Measurements from ENCODE around the gene SIGLEC1.

The SIGLEC1 gene

DNA sequence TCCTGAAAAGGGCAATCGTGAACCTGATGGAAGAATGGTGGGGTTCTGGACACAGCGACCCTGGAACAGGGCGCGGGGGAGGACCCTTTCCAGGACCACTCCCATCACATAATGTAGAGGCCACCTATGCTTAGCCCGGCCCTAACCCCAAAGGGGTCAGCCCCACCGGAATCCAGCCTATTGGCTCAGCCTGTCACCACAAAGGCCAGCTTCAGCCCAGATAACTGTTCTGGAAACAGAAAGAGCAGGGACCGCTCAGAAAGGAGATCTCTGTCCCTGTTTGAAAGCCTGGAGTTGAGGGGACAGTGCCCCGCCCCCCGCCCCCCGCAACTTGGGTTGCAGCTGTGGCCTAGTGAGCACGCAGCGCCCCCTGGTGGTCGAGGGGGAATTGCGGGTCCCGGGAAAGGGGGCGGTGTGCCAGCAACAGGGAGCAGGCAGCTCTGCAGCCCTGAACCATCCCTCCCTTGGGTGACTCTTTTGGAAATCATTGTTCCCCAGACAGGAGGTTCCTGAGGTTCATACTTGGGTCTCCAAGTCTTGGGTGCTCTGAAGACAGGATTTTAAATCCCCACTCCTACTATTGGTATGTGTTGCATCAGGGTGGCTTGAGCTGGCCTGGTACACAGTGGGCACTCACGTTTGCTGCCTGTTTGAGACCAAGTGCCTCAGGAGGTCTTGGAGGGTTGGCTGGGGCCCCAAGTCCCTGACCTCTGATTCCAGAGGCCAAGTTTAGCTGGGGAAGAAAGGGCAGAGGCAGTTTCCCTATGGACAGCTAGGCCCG, 1.5 kb downstream of the SIGLEC1 start:
- DNase-seq (ENCODE audit: low read depth) = no peak

GRCh38 chr20:3710011-3710466, 2.4 kb downstream of the SIGLEC1 start:
- no peak for DNase-seq (ENCODE audit: low read depth)
- TF ChIP-seq CTCF (IDR thresholded peaks at IDR 0.05; ENCODE audit: control insufficient read depth, insufficient read depth, low read depth, low read length, missing control alignments) = no peak

More for the DNA sequence above, 1.5 kb downstream of the SIGLEC1 start:
- TF ChIP-seq CTCF (IDR thresholded peaks at IDR 0.05; ENCODE audit: control insufficient read depth, insufficient read depth, low read depth, low read length, missing control alignments) = peak; percentile 98
- H3K4me3 ChIP-seq (ENCODE audit: control insufficient read depth, low read depth, low read length) = no peak overlapping the region

GRCh38 chr20:3707508-3707899, 4.9 kb downstream of the SIGLEC1 start:
- DNase-seq (ENCODE audit: low read depth) = no peak
- TF ChIP-seq CTCF (IDR thresholded peaks at IDR 0.05; ENCODE audit: control insufficient read depth, insufficient read depth, low read depth, low read length, missing control alignments) = no peak
- no peak overlapping the region for H3K4me3 ChIP-seq (ENCODE audit: control insufficient read depth, low read depth, low read length)

More at GRCh38 chr20:3710011-3710466, 2.4 kb downstream of the SIGLEC1 start:
- no peak overlapping the region for H3K4me3 ChIP-seq (ENCODE audit: control insufficient read depth, low read depth, low read length)

DNA sequence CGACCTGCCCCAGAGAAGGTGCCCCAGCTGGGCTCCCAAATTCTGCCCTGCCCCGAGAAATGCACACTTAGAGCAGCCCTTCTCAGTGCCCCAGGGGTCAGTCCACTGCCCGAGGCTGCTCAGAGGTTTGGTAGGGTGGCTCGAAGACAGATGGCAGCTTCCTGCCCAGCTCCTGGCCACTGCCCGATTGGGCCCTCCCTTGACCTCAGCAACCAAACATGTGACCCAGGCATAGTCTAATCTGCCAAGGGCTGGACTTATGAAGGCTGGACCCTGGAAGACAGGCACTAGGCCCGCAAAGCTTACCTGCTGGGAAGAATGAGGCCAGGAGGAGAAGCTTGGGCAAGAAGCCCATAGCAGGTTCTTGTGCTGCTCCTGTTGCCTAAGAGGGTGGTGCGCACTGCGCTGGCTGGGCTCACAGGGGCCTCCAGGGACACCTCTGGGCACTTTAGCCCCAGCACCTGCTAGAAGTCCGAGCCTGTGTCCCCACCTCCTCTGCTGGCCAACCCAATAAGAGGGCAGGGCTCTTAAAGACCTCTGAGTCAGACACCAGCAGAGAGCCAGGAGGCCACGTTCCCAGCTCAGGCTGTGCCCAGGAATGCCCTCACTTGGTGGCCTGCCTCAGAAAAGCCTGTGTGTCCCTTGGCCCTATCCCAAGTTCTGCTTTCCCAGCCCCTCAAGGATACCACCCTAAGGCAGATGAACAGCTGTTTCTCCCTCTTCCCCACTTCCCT, 5.5 kb downstream of the SIGLEC1 start:
- no peak for TF ChIP-seq CTCF (IDR thresholded peaks at IDR 0.05; ENCODE audit: control insufficient read depth, insufficient read depth, low read depth, low read length, missing control alignments)
- H3K4me3 ChIP-seq (ENCODE audit: control insufficient read depth, low read depth, low read length) = no peak overlapping the region
- DNase-seq (ENCODE audit: low read depth) = no peak

DNA sequence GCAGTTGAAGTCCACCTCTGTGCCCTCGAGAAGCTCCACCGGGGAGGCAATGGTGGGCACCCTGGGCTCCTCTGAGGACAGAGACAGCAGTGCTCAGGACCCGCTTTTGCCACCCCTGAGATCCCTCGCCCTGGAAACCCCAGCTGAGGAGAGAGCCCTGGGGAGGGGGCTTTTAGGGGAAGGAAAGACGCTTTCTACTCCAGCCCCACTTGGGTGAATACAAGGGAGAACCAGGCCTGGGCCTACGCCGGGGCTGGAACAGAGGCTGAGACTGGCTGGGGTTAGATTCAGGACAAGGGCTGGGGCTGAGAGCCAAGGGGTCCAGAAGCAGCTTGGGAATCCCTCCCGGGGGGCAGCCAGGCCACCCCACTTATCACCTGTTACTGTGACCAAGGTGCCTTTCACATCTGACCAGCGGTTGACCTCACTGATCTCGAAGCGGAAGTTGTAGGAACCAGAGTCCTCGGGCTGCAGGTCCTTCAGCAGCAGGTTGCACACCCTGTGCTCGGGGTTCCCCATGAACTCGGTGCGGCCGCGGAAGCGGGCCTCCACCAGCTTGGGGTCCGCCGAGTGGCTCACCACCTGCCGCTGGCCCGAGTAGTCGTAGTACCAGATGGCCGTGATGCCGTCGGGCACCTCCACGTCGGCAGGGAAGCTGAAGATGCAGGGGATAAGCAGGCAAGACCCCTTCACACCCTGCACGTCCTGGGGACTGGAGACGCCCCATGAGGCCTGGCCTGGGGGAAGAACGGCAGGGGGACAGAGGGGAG, 6.2 kb downstream of the SIGLEC1 start:
- H3K4me3 ChIP-seq (ENCODE audit: control insufficient read depth, low read depth, low read length) = no peak overlapping the region
- DNase-seq (ENCODE audit: low read depth) = no peak
- no peak for TF ChIP-seq CTCF (IDR thresholded peaks at IDR 0.05; ENCODE audit: control insufficient read depth, insufficient read depth, low read depth, low read length, missing control alignments)

DNA sequence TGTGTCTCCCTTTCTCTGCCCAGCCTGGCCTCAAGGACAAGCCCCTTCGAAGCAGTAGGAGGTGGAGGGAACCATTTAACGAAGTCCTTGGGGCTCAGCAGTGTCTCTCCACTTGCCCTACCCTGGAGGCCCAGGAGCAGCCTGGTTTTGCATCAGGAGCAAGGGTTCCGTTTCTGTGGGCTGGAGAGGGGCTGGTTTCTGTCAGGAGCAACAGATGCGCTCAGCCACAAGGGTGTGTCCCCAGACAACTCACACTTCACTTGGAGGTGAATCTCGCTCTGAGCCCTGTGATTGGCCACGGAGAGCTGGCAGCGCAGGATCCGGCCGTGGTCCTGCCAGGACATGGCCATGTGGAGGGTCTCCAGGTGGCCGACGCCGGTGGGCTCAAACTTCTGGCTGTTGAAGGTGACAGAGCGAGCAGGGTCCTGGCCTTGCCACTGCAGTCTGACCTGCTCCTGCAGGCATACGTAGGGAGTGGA, 6.9 kb downstream of the SIGLEC1 start:
- H3K4me3 ChIP-seq (ENCODE audit: control insufficient read depth, low read depth, low read length) = no peak overlapping the region
- DNase-seq (ENCODE audit: low read depth) = no peak
- no peak for TF ChIP-seq CTCF (IDR thresholded peaks at IDR 0.05; ENCODE audit: control insufficient read depth, insufficient read depth, low read depth, low read length, missing control alignments)

Data from AG09309 (cell line).